ENCODE results near the gene SERPINB6.

GRCh38 chr6:2963756-2964155, 7.6 kb downstream of the SERPINB6 start:
- no peak for TF ChIP-seq EZH2 (IDR thresholded peaks at IDR 0.05; ENCODE audit: borderline replicate concordance, low read length)
- no peak for TF ChIP-seq CTCF (IDR thresholded peaks at IDR 0.05; ENCODE audit: low read length)
